DOHH2 (cell line): ENCODE results near the gene GJD3.

ENCODE experiments used
- H3F3A ChIP-seq: fragments of 200-600 bp; sonication (generic), shearing (Covaris generic); 2 replicates; pipeline ENCODE4 v1.6.0; 2016; ENCODE audit warnings: antibody characterized with exemption, mild to moderate bottlenecking; ENCODE audit not compliant: control insufficient read depth, insufficient read depth
- H3K27ac ChIP-seq: fragments of 200-600 bp; sonication (generic); 2 replicates; pipeline ENCODE4 v1.5.1; 2014; ENCODE audit warnings: low read depth, mild to moderate bottlenecking, low read length, moderate library complexity
- H3K27me3 ChIP-seq: fragments of 200-600 bp; sonication (generic); 2 replicates; pipeline ENCODE4 v1.6.1; 2014; ENCODE audit warnings: mild to moderate bottlenecking, low read length, mixed read lengths; ENCODE audit not compliant: control insufficient read depth
- H3K36me3 ChIP-seq: fragments of 200-600 bp; sonication (generic); 2 replicates; pipeline ENCODE4 v1.6.1; 2014; ENCODE audit warnings: mild to moderate bottlenecking, low read length, moderate library complexity, mixed read lengths; ENCODE audit not compliant: control insufficient read depth
- H3K4me1 ChIP-seq: fragments of 200-600 bp; sonication (generic); 2 replicates; pipeline ENCODE4 v1.6.1; 2014; ENCODE audit warnings: mild to moderate bottlenecking, low read length, mixed read lengths; ENCODE audit not compliant: control insufficient read depth
- H3K4me2 ChIP-seq: fragments of 200-600 bp; sonication (generic); 2 replicates; pipeline ENCODE4 v1.6.0; 2014; ENCODE audit warnings: mild to moderate bottlenecking, low read length, moderate library complexity
- H3K4me3 ChIP-seq: fragments of 200-600 bp; sonication (generic); 2 replicates; pipeline ENCODE4 v1.5.1; 2014; ENCODE audit warnings: mild to moderate bottlenecking, low read length, mixed read lengths
- H3K79me2 ChIP-seq: fragments of 200-600 bp; sonication (generic); 2 replicates; pipeline ENCODE4 v1.6.1; 2014; ENCODE audit warnings: mild to moderate bottlenecking, low read length, mixed read lengths; ENCODE audit not compliant: control insufficient read depth
- H3K9me2 ChIP-seq: fragments of 200-600 bp; sonication (generic); replicated peaks from 2 replicates; pipeline ENCODE4 v1.6.1; 2014; ENCODE audit warnings: mild to moderate bottlenecking, low read length, mixed read lengths; ENCODE audit not compliant: control insufficient read depth
- H3K9me3 ChIP-seq: fragments of 200-600 bp; sonication (generic); 2 replicates; pipeline ENCODE4 v1.6.1; 2014; ENCODE audit warnings: antibody characterized with exemption, low read length, mixed read lengths; ENCODE audit not compliant: control insufficient read depth, insufficient read depth
- H4K20me1 ChIP-seq: fragments of 200-600 bp; sonication (generic); 2 replicates; pipeline ENCODE4 v1.6.0; 2014; ENCODE audit warnings: low read depth, mild to moderate bottlenecking, antibody characterized with exemption, low read length, moderate library complexity; ENCODE audit not compliant: control insufficient read depth, insufficient read depth
- EZH2phosphoT487 ChIP-seq: fragments of 200-600 bp; sonication (generic); IDR thresholded peaks from 2 replicates; pipeline ENCODE4 v1.6.1; 2017; ENCODE audit warnings: borderline replicate concordance, mild to moderate bottlenecking, antibody characterized with exemption, low read length, moderate library complexity, mixed read lengths
- TF ChIP-seq, protein P1 (sequence below): fragments of 200-600 bp; sonication (generic); IDR thresholded peaks from one replicate; pipeline ENCODE4 v1.5.1; 2014; ENCODE audit warnings: antibody characterized with exemption, mild to moderate bottlenecking, low read depth, low read length; ENCODE audit not compliant: poor library complexity, severe bottlenecking

GJD3 gene

GRCh38 chr17:40328386-40328766 lies 36.2 kb downstream of the GJD3 start:
- peaks cover 14% of the 10 kb centered on the region for H3K36me3 ChIP-seq
- H4K20me1 ChIP-seq: peaks cover 35% of the 10 kb centered on the region
- no peaks in the 10 kb centered on the region for H3K27me3 ChIP-seq
- H3K4me2 ChIP-seq: no peak overlapping the region
- H3K27ac ChIP-seq: no peak overlapping the region
- H3F3A ChIP-seq: no peaks in the 10 kb centered on the region
- no peak overlapping the region for H3K4me3 ChIP-seq
- H3K9me2 ChIP-seq: no peaks in the 10 kb centered on the region
- peaks cover 65% of the 10 kb centered on the region for H3K79me2 ChIP-seq
- no peaks in the 10 kb centered on the region for H3K9me3 ChIP-seq
- H3K4me1 ChIP-seq: peaks cover 59% of the 10 kb centered on the region
- TF ChIP-seq EZH2phosphoT487: no peak
- TF ChIP-seq, protein P1, sequence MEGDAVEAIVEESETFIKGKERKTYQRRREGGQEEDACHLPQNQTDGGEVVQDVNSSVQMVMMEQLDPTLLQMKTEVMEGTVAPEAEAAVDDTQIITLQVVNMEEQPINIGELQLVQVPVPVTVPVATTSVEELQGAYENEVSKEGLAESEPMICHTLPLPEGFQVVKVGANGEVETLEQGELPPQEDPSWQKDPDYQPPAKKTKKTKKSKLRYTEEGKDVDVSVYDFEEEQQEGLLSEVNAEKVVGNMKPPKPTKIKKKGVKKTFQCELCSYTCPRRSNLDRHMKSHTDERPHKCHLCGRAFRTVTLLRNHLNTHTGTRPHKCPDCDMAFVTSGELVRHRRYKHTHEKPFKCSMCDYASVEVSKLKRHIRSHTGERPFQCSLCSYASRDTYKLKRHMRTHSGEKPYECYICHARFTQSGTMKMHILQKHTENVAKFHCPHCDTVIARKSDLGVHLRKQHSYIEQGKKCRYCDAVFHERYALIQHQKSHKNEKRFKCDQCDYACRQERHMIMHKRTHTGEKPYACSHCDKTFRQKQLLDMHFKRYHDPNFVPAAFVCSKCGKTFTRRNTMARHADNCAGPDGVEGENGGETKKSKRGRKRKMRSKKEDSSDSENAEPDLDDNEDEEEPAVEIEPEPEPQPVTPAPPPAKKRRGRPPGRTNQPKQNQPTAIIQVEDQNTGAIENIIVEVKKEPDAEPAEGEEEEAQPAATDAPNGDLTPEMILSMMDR: no peak

DNA sequence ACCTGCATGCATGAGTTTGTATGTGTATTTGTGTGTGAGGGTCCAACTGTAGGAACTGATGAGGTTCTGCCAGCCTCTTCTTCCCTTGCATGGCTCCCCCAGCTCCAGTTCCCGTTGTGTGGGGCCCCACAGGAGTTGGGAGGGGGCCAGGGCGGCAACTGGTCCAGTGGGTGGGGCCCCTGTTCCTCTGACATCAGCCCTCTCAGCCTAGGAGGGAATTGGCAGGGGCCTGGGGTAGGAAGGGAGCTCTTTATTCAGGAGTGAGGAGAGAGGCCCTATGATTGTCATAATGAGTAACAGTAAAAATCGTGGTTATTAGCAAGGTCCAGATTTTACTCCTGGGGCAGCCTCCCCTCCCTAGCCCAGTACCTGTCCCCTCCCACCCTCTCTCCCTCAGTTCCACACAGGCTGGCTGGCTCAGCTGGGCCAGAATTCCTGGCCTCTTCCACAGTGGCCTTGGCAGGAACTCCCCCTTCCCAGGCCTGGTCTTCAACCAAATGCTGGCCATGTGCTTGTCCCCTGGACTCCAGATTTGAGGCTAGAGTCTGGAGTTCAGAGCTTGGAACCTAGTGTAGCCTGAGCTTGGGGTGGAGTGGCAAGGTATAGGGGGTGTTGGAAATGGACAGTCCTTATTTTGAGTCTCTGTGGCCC lies 36.7 kb downstream of the GJD3 start:
- TF ChIP-seq, protein P1: no peak
- TF ChIP-seq EZH2phosphoT487: no peak

DNA sequence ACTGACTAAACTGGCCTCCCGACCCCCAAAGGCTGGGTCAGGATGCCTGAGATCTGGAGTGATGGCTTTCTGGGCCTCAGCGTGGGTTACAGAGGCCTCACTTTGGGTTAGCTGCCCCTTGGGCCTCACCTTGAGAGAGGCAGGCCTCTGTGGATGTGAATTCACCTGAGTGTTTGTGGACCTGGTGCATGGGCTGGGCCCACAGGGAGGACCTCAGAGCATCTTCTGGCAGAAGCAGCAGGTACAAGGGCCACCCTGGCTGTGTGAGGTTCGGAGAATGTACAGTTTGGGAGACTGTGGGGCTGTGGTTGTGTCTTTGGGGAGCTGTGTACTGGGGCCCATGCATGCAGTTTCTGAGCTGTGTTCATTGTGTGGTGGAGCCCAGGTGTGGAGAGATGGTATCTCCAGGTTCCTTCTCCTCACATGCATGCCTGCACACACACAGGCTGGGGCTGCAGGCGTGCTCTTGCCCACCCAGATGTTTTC lies 37.2 kb downstream of the GJD3 start:
- H3F3A ChIP-seq: no peaks in the 10 kb centered on the region

More for the DNA sequence above, 36.7 kb downstream of the GJD3 start:
- H3K9me2 ChIP-seq: no peaks in the 10 kb centered on the region
- H3K9me3 ChIP-seq: no peaks in the 10 kb centered on the region
- H3K4me1 ChIP-seq: peaks cover 64% of the 10 kb centered on the region
- no peaks in the 10 kb centered on the region for H3F3A ChIP-seq
- no peak overlapping the region for H3K4me3 ChIP-seq
- no peaks in the 10 kb centered on the region for H3K27me3 ChIP-seq
- H3K4me2 ChIP-seq: no peak overlapping the region; the same call in 1 of the 2 replicates
- H3K79me2 ChIP-seq: peaks cover 70% of the 10 kb centered on the region
- H3K27ac ChIP-seq: no peak overlapping the region
- H3K36me3 ChIP-seq: peaks cover 14% of the 10 kb centered on the region
- peaks cover 35% of the 10 kb centered on the region for H4K20me1 ChIP-seq

More for the DNA sequence above, 37.2 kb downstream of the GJD3 start:
- Histone ChIP-seq H4K20me1 (peaks cover 35% of the 10 kb centered on the region), H3K27me3 (no peaks in the 10 kb centered on the region), H3K9me2 (no peaks in the 10 kb centered on the region), H3K27ac (no peak overlapping the region), H3K9me3 (no peaks in the 10 kb centered on the region), H3K4me2 (peak overlapping the region; percentile 62; the same call in 1 of the 2 replicates), H3K79me2 (peaks cover 73% of the 10 kb centered on the region), H3K4me1 (peaks cover 68% of the 10 kb centered on the region), H3K4me3 (no peak overlapping the region), H3K36me3 (peaks cover 14% of the 10 kb centered on the region)
- TF ChIP-seq EZH2phosphoT487: no peak
- TF ChIP-seq, protein P1: no peak
